Breast epithelium (tissue), 3 donors: ENCODE measurements around the gene C1QL2.

ENCODE experiments used
- POLR2A ChIP-seq: fragments of 450-650 bp; IDR thresholded peaks from one replicate; pipeline ENCODE4 v1.6.1; 2016; ENCODE audit warnings: antibody characterized with exemption, mild to moderate bottlenecking, moderate library complexity
- POLR2AphosphoS5 ChIP-seq, 3 donors: sonication (generic); formaldehyde crosslinking; IDR thresholded peaks; one replicate each; pipeline ENCODE4 v1.6.1; 2017; ENCODE audit warnings: antibody characterized with exemption in 3 of 3

DNA sequence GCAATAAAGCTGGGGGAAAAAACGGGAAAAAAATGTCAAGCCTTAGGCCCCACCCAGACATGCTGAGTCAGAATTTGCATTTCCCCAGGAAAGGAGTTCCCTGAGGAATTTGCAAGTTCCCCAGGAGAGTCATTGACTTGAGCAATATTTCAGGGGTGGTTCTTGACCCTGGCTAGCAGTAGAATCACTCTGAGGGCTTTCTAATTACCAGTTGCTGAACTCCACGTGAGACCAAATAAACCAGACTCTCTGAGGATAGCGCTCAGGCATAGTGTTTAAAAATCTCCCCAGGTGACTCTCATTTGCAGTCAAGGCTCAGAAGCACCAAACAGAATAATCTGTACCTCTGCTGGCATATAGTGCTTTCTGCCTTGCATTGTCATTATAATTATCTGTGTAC, 48.7 kb downstream of the C1QL2 start:
- TF ChIP-seq POLR2AphosphoS5 (IDR thresholded peaks at IDR 0.05) (no peak), POLR2A (no peak)
